Liver (tissue), 9 donors: Measurements from ENCODE around the gene TENM3. TPM values are rescaled to one million over a fixed set of nuclear protein-coding genes. Genes with fewer than 3 reads are reported as not detected.

ENCODE experiments used
- DNase-seq: peaks from one replicate; pipeline ENCODE4 v3.0.0-alpha.2; 2017; ENCODE audit warnings: low spot score
- H3K27ac ChIP-seq, 2 donors: one replicate each; pipeline ENCODE4 v1.7.0; 2013; ENCODE audit warnings: inconsistent platforms in 2 of 2, low read length in 2 of 2, control low read depth in 1 of 2, low read depth in 1 of 2, mild to moderate bottlenecking in 1 of 2
- H3K27me3 ChIP-seq, 4 donors: one replicate each; pipeline versions ENCODE4 v1.6.1 to v1.7.0; 2013; ENCODE audit warnings: low read length in 3 of 4, inconsistent platforms in 1 of 4, mild to moderate bottlenecking in 1 of 4, moderate library complexity in 1 of 4; ENCODE audit not compliant: control insufficient read depth in 4 of 4, insufficient read depth in 4 of 4
- H3K36me3 ChIP-seq, 4 donors: one replicate each; pipeline versions ENCODE4 v1.6.1 to v1.7.0; 2013; ENCODE audit warnings: low read length in 3 of 4, mild to moderate bottlenecking in 3 of 4, low read depth in 1 of 4, moderate library complexity in 1 of 4; ENCODE audit not compliant: control insufficient read depth in 4 of 4, insufficient read depth in 3 of 4
- H3K4me1 ChIP-seq, 4 donors: one replicate each; pipeline versions ENCODE4 v1.6.1 to v1.7.0; 2013; ENCODE audit warnings: low read length in 3 of 4, mild to moderate bottlenecking in 3 of 4, moderate library complexity in 1 of 4; ENCODE audit not compliant: control insufficient read depth in 4 of 4, insufficient read depth in 4 of 4
- H3K4me3 ChIP-seq, 3 donors: one replicate each; pipeline versions ENCODE4 v1.6.1 to v1.7.0; 2013; ENCODE audit warnings: low read length in 3 of 3, control low read depth in 1 of 3, low read depth in 1 of 3, mild to moderate bottlenecking in 1 of 3
- H3K9ac ChIP-seq, 2 donors: one replicate each; pipeline ENCODE4 v1.7.0; 2013; ENCODE audit warnings: low read length in 2 of 2, mild to moderate bottlenecking in 2 of 2, moderate library complexity in 2 of 2, control low read depth in 1 of 2, low read depth in 1 of 2
- H3K9me3 ChIP-seq, 4 donors: one replicate each; pipeline versions ENCODE4 v1.6.1 to v1.7.0; 2013; ENCODE audit warnings: low read length in 3 of 4; ENCODE audit not compliant: control insufficient read depth in 4 of 4
- EGR1 ChIP-seq, 2 donors: IDR thresholded peaks; 2 replicates each; pipeline ENCODE4 v1.6.1; 2016 to 2018; ENCODE audit warnings: antibody characterized with exemption in 2 of 2, low read depth in 2 of 2
- FOXA1 ChIP-seq: IDR thresholded peaks from 2 replicates; pipeline ENCODE4 v1.6.1; 2016; ENCODE audit warnings: antibody characterized with exemption
- FOXA2 ChIP-seq: IDR thresholded peaks from 2 replicates; pipeline ENCODE4 v1.6.1; 2016; ENCODE audit warnings: antibody characterized with exemption
- GABPA ChIP-seq, 2 donors: IDR thresholded peaks in 1 of 2; conservative IDR thresholded peaks in 1 of 2; 2 replicates each; pipeline ENCODE4 v1.6.1; 2016; ENCODE audit warnings: antibody characterized with exemption in 2 of 2, mild to moderate bottlenecking in 1 of 2, moderate library complexity in 1 of 2
- HNF4A ChIP-seq, 2 donors: conservative IDR thresholded peaks; 2 replicates each; pipeline ENCODE4 v1.6.1; 2016; ENCODE audit warnings: antibody characterized with exemption in 2 of 2, mild to moderate bottlenecking in 2 of 2
- HNF4G ChIP-seq: IDR thresholded peaks from 2 replicates; pipeline ENCODE4 v1.6.1; 2016; ENCODE audit warnings: antibody characterized with exemption
- JUND ChIP-seq, 2 donors: IDR thresholded peaks; 2 replicates each; pipeline ENCODE4 v1.6.1; 2016; ENCODE audit warnings: antibody characterized with exemption in 2 of 2
- NR2F2 ChIP-seq: IDR thresholded peaks from 2 replicates; pipeline ENCODE4 v1.6.1; 2016; ENCODE audit warnings: antibody characterized with exemption
- RAD21 ChIP-seq, 2 donors: IDR thresholded peaks; 2 replicates each; pipeline ENCODE4 v1.6.1; 2016; ENCODE audit warnings: antibody characterized with exemption in 2 of 2, mild to moderate bottlenecking in 2 of 2
- RXRA ChIP-seq, 2 donors: IDR thresholded peaks; 2 replicates each; pipeline ENCODE4 v1.6.1; 2017 to 2018; ENCODE audit warnings: antibody characterized with exemption in 2 of 2, mild to moderate bottlenecking in 1 of 2
- SP1 ChIP-seq: IDR thresholded peaks from 2 replicates; pipeline ENCODE4 v1.6.1; 2018; ENCODE audit warnings: antibody characterized with exemption, mild to moderate bottlenecking
- TAF1 ChIP-seq: conservative IDR thresholded peaks from 2 replicates; pipeline ENCODE4 v1.6.1; 2016; ENCODE audit warnings: antibody characterized with exemption, mild to moderate bottlenecking
- YY1 ChIP-seq: IDR thresholded peaks from 2 replicates; pipeline ENCODE4 v1.6.1; 2016; ENCODE audit warnings: antibody characterized with exemption, mild to moderate bottlenecking
- WGBS: extraction: QIAGEN DNeasy Blood & Tissue Kit; methylation state at CpG from one replicate; pipeline ENCODE4 v1.1.7; 2013; 5-methylcytosine and 5-hydroxymethylcytosine counted together
- polyA plus RNA-seq, 2 donors: library from polyadenylated mRNA; stranded (reverse) in 1 of 2; unstranded in 1 of 2; fragments of 200-250 nt in 1 of 2; fragments of >200 nt in 1 of 2; fragmentation: Nextera tagmentation in 1 of 2; extraction: Ambion mirVana in 1 of 2; gene quantifications; one replicate each; pipeline versions ENCODE4 v1.2.1 to v1.2.3, GENCODE V29; 2013 to 2015
- total RNA-seq, 2 donors: library from RNA; depleted of rRNA; stranded (reverse); fragments of >200 nt; gene quantifications; one replicate each; pipeline ENCODE4 v1.2.3, GENCODE V29; 2014
- TF ChIP-seq, protein P1 (sequence below): IDR thresholded peaks from 2 replicates; pipeline ENCODE4 v1.6.1; 2016; ENCODE audit warnings: antibody characterized with exemption
- TF ChIP-seq, protein P2 (sequence below): fragments of 150-350 bp; IDR thresholded peaks from 2 replicates; pipeline ENCODE4 v1.5.1; 2017; ENCODE audit warnings: improper control_type of control experiment, low read depth, low read length; ENCODE audit not compliant: missing input control
- TF ChIP-seq, protein P3 (sequence below): IDR thresholded peaks from 2 replicates; pipeline ENCODE4 v1.6.1; 2016; ENCODE audit warnings: antibody characterized with exemption, mild to moderate bottlenecking
- TF ChIP-seq, protein P4 (sequence below): IDR thresholded peaks from 2 replicates; pipeline ENCODE4 v1.6.1; 2016; ENCODE audit warnings: antibody characterized with exemption
- donor health status: healthy.
- donor health status: healthy.
- donor health status: healthy.
- donor health status: healthy.
- donor health status: healthy.

The TENM3 gene
- total and polyA plus RNA-seq, 4 donors: 0.32 to 16.8 (median 0.70) TPM

GRCh38 chr4:182620111-182620980, 377.1 kb downstream of the TENM3 start (continued):
- no peak for TF ChIP-seq NR2F2
- TF ChIP-seq RXRA (IDR thresholded peaks at IDR 0.05): no peak
- no peak for TF ChIP-seq YY1
- no peak for TF ChIP-seq RAD21 (IDR thresholded peaks at IDR 0.05)
- TF ChIP-seq, protein P1, sequence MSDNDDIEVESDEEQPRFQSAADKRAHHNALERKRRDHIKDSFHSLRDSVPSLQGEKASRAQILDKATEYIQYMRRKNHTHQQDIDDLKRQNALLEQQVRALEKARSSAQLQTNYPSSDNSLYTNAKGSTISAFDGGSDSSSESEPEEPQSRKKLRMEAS: no peak
- no peak for TF ChIP-seq FOXA1
- TF ChIP-seq, protein P2, sequence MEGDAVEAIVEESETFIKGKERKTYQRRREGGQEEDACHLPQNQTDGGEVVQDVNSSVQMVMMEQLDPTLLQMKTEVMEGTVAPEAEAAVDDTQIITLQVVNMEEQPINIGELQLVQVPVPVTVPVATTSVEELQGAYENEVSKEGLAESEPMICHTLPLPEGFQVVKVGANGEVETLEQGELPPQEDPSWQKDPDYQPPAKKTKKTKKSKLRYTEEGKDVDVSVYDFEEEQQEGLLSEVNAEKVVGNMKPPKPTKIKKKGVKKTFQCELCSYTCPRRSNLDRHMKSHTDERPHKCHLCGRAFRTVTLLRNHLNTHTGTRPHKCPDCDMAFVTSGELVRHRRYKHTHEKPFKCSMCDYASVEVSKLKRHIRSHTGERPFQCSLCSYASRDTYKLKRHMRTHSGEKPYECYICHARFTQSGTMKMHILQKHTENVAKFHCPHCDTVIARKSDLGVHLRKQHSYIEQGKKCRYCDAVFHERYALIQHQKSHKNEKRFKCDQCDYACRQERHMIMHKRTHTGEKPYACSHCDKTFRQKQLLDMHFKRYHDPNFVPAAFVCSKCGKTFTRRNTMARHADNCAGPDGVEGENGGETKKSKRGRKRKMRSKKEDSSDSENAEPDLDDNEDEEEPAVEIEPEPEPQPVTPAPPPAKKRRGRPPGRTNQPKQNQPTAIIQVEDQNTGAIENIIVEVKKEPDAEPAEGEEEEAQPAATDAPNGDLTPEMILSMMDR: no peak
- no peak for TF ChIP-seq GABPA (IDR thresholded peaks at IDR 0.05 in 1 of 2, conservative IDR thresholded peaks at IDR 0.05 in 1 of 2)
- TF ChIP-seq HNF4A (conservative IDR thresholded peaks at IDR 0.05): no peak

GRCh38 chr4:182624281-182624680, 381.1 kb downstream of the TENM3 start:
- WGBS: 90% methylated on average over 8 of the region's 8 CpGs
- no peaks in the 10 kb centered on the region for H3K9me3 ChIP-seq
- no peak overlapping the region for H3K4me3 ChIP-seq
- no peaks in the 10 kb centered on the region for H3K36me3 ChIP-seq
- H3K27ac ChIP-seq: no peak overlapping the region
- DNase-seq: no peak
- no peak overlapping the region for H3K9ac ChIP-seq
- TF ChIP-seq TAF1 (no peak), RAD21 (IDR thresholded peaks at IDR 0.05) (no peak), SP1 (no peak), HNF4A (conservative IDR thresholded peaks at IDR 0.05) (no peak)
- H3K4me1 ChIP-seq: no peaks in the 10 kb centered on the region
- H3K27me3 ChIP-seq: no peaks in the 10 kb centered on the region

DNA sequence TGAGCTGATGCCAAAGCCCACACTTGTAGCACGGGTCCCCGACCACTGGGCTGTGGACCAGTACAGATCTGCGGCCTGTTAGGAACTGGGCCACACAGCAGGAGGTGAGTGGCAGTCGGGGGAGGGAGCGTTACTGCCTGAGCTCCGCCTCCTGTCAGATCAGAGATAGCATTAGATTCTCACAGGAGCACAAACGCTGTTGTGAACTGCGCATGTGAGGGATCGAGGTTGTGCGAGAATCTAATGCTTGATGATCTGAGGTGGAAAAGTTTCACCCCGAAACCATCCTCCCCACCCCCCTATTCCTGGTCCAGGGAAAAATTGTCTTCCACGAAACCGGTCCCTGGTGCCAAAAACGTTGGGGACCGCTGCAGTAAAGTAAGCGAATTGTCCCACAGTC, 382.0 kb downstream of the TENM3 start:
- H3K27me3 ChIP-seq: no peaks in the 10 kb centered on the region
- WGBS: 91% methylated on average over 16 of the region's 16 CpGs
- TF ChIP-seq YY1: no peak
- TF ChIP-seq JUND (IDR thresholded peaks at IDR 0.05): no peak
- TF ChIP-seq RXRA (IDR thresholded peaks at IDR 0.05): no peak
- TF ChIP-seq, protein P1: no peak
- TF ChIP-seq, protein P3, sequence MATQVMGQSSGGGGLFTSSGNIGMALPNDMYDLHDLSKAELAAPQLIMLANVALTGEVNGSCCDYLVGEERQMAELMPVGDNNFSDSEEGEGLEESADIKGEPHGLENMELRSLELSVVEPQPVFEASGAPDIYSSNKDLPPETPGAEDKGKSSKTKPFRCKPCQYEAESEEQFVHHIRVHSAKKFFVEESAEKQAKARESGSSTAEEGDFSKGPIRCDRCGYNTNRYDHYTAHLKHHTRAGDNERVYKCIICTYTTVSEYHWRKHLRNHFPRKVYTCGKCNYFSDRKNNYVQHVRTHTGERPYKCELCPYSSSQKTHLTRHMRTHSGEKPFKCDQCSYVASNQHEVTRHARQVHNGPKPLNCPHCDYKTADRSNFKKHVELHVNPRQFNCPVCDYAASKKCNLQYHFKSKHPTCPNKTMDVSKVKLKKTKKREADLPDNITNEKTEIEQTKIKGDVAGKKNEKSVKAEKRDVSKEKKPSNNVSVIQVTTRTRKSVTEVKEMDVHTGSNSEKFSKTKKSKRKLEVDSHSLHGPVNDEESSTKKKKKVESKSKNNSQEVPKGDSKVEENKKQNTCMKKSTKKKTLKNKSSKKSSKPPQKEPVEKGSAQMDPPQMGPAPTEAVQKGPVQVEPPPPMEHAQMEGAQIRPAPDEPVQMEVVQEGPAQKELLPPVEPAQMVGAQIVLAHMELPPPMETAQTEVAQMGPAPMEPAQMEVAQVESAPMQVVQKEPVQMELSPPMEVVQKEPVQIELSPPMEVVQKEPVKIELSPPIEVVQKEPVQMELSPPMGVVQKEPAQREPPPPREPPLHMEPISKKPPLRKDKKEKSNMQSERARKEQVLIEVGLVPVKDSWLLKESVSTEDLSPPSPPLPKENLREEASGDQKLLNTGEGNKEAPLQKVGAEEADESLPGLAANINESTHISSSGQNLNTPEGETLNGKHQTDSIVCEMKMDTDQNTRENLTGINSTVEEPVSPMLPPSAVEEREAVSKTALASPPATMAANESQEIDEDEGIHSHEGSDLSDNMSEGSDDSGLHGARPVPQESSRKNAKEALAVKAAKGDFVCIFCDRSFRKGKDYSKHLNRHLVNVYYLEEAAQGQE: no peak
- no peak for TF ChIP-seq NR2F2
- no peak for TF ChIP-seq HNF4A (conservative IDR thresholded peaks at IDR 0.05)
- TF ChIP-seq, protein P2: no peak
- no peak for TF ChIP-seq RAD21 (IDR thresholded peaks at IDR 0.05)
- no peak for TF ChIP-seq EGR1 (IDR thresholded peaks at IDR 0.05; ENCODE audit: low read depth in 2 of 2)
- TF ChIP-seq, protein P4, sequence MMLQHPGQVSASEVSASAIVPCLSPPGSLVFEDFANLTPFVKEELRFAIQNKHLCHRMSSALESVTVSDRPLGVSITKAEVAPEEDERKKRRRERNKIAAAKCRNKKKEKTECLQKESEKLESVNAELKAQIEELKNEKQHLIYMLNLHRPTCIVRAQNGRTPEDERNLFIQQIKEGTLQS: no peak
- no peak for TF ChIP-seq FOXA2
- no peak for TF ChIP-seq SP1
- no peak for TF ChIP-seq GABPA (IDR thresholded peaks at IDR 0.05 in 1 of 2, conservative IDR thresholded peaks at IDR 0.05 in 1 of 2)
- no peak for TF ChIP-seq HNF4G
- no peak overlapping the region for H3K27ac ChIP-seq
- no peaks in the 10 kb centered on the region for H3K4me1 ChIP-seq
- H3K4me3 ChIP-seq: no peak overlapping the region
- DNase-seq: no peak
- H3K9me3 ChIP-seq: no peaks in the 10 kb centered on the region
- H3K9ac ChIP-seq: no peak overlapping the region
- no peaks in the 10 kb centered on the region for H3K36me3 ChIP-seq
